Left ventricle myocardium superior (tissue), 1 donor: Measurements from ENCODE around the gene RHOC. TPM values are rescaled to one million over a fixed set of nuclear protein-coding genes. Genes with fewer than 3 reads are reported as not detected.
"Not testable (repeated sequence)": the region's sequence is repeated elsewhere in the genome, so short reads cannot be mapped to it uniquely, and the experiment has no call there.

ENCODE experiments used
- ATAC-seq: fragments of 200-7000 bp; cut with Tn5 transposase; one replicate; pipeline ENCODE4 v1.9.1; 2020; ENCODE audit warnings: mild to moderate bottlenecking, moderate library complexity
- DNase-seq: peaks from one replicate; pipeline ENCODE4 v3.0.0-alpha.2; 2020
- intact Hi-C: fragments of 100-400 bp; cut with micrococcal nuclease; formaldehyde crosslinking; loops from one replicate; pipeline ENCODE4 v1.11.0; 2022
- long read RNA-seq: library from polyadenylated mRNA; unstranded; transcript quantifications from one replicate; pipeline ENCODE4 v2.0.0, GENCODE V29; 2021
- total RNA-seq: library from RNA; stranded (reverse); fragmentation: NEBNext Ultra II Directional; extraction: Animal tissue kit (Norgen Biotek cat#: 25700); gene quantifications from one replicate; pipeline ENCODE4 v1.2.1, GENCODE V29; 2021
- donor health status: DM: no; HTN: yes; CAD: no; lungs with severe emphysema.

Gene RHOC
- total RNA-seq, result 96.0 TPM
- long read RNA-seq, transcript RHOC-202 (6 exons, 1,418 nt), result major isoform, 29 of 72 reads
- long read RNA-seq, transcript RHOC-208 (5 exons, 1,355 nt), result minor isoform, 20 of 72 reads
- long read RNA-seq, partial matches to known transcripts, result 11 of 72 reads
- long read RNA-seq, other reads (novel, unspliced or antisense), result 12 of 72 reads

DNA sequence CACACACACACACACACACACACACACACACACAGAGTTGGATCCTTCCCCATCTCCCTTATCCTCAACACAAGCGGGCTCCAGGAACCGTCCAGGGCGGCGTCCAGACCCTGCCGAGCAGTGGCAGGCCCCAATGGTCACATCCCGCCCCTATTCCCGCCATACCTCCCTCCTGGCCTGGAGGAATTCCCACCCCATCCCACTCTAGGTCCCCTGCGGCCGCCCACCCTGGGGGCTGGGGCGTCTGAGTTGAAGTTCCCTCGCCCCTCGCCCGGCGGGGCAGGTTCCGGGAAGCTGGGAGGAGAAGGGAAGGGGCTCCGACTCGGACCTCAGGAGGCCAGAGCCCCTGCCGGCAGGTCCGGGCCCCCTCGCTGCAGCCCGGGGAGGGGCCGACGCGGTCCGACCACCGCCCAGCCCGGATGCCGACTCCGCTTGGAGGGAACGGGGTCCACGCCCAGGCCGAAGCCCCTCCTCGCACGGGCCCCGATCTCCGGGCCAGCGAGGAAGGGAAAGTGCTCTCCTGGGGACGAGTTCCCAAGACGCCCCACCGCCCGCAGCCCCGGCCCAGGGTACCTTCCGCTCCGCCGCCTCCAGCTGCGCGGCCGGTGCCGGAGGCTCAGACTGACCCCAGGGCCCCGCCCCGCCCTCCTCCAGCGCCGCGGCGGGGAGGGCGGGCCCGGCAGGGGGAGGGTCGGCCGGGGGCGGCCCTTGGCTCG, at the start of gene RHOC:
Gene RHOC (minus strand): TSS at position 623 of the 716 bp plus-strand sequence. CDS start 3,328 bp downstream, outside the sequence.
- ATAC-seq (peak; percentile 87), DNase-seq (peak; percentile 89)
- intact Hi-C loops, result loop anchor here (10.0 kb wide), 1 partner anchor 312 kb away; the partner anchor contains the start of gene CTTNBP2NL

- DNase-seq (no peak), ATAC-seq (no peak)
- intact Hi-C loops, result no loop called here
Measured at GRCh38 chr1:112754116-112754628, 47.2 kb upstream of the RHOC start.

DNA sequence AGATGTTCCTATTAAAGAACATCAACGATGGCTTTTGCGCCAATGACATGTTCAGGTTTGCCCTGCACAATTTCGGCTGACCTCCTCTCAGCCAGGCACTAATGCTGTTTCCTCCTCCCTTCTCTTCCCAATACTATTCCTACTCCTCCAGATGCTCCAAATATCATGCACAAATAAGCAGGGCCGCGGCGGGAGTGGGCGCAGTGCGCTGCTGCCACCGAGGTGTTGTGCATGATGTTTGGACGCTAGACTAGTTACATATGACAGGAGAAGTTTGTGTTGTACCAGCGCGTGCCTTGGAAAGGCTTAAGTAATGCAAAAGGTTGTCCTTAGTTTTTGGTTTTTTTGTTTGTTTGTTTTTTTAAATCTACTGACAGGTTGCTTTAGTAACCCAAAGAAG, 41.5 kb upstream of the RHOC start:
- ATAC-seq, result no peak
- intact Hi-C loops, result no loop called here
- DNase-seq, result no peak

- intact Hi-C loops, result no loop called here
- DNase-seq (peak; percentile 46), ATAC-seq (peak; percentile 77)
Measured at GRCh38 chr1:112744009-112744578, 37.2 kb upstream of the RHOC start.

- DNase-seq, result no peak
- ATAC-seq, result peak; percentile 37
- intact Hi-C loops, result no loop called here
Measured at GRCh38 chr1:112743174-112744008, 36.5 kb upstream of the RHOC start.

DNA sequence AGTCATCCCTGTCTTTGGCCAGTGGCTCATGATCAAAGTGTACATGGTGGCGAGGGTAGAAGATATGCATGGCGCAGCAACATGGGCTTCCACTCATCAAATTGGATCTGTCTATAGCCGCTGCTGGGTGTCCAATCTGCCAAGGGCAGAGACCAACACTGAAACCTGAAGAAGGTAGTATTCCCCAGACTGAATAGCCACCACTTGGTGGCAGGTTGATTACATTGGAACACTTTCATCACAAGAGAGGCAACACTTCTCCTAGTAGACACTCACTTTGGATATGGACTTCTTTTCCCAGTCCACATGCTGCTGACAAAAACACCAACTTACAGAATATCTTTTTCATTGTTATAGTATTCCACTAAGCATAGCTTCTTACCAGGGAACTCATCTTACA, 30.6 kb upstream of the RHOC start:
- intact Hi-C loops, result no loop called here
- ATAC-seq (no peak), DNase-seq (no peak)

DNA sequence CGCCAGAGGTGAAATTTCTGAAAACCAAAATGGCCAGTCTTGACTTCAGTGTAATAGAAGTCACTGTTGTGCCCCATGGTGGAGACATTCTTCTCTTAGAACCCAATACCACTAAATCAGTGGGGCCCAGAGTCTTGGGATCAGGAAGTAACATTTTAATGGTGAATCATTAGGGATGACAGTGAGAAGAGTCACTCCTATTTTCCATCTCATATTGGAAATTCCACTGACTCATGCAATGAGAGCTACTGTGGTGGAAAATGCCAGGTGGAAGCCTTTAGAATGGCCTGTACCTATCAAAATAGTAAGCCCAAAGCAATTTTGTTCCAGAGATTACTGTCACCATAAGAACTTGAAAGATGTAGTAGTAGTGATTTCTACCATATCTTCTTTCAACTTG, 28.8 kb upstream of the RHOC start:
- ATAC-seq (no peak), DNase-seq (no peak)
- intact Hi-C loops, result no loop called here

DNA sequence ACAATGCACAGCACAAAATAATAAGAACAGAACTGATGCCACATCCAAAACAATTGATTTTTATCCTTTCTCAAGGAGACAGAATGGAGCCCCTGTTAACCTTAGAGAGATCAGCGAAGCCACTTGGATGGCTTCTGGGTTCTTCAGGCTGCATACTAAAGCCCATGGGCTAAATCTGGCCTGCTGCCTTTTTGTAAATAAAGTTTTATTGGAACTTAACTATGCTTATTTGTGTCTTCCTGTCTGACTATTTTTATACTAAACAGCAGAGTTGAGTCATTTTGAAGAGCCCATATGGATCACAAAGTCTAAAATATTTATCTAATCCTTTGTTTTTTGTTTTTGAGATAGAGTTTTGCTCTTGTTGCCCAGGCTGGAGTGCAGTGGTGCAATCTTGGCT, 24.5 kb upstream of the RHOC start:
- DNase-seq (no peak), ATAC-seq (no peak)
- intact Hi-C loops, result no loop called here

DNA sequence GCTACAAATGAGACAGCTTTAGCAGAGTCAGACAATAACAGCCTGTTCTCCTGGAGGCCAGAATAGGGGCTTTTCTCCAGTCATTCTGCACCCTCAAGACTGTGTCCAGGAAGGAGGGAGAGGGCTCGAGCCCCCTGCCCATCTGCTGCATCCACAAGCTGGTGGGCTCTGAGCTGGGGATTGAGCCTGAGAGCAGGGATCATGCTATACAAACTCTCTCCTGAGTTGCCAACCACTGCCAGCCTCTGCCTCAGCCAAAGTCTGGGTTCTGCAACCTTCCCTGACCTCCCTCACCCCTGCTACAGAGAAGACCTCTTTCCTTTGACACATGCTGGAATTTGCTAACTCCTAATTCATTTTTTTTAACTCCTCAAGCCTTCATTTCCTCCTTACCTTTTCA, 23.0 kb upstream of the RHOC start:
- no peak for ATAC-seq
- intact Hi-C loops, result no loop called here
- DNase-seq, result no peak

DNA sequence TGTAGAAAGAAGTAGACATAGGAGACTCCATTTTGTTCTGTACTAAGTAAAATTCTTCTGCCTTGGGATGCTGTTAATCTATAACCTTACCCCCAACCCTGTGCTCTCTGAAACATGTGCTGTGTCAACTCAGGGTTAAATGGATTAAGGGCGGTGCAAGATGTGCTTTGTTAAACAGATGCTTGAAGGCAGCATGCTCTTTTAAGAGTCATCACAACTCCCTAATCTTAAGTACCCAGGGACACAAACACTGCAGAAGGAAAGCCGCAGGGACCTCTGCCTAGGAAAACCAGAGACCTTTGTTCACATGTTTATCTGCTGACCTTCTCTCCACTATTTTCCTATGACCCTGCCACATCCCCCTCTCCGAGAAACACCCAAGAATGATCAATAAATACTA, 22.1 kb upstream of the RHOC start:
- intact Hi-C loops, ATAC-seq, DNase-seq: not testable (repeated sequence)

DNA sequence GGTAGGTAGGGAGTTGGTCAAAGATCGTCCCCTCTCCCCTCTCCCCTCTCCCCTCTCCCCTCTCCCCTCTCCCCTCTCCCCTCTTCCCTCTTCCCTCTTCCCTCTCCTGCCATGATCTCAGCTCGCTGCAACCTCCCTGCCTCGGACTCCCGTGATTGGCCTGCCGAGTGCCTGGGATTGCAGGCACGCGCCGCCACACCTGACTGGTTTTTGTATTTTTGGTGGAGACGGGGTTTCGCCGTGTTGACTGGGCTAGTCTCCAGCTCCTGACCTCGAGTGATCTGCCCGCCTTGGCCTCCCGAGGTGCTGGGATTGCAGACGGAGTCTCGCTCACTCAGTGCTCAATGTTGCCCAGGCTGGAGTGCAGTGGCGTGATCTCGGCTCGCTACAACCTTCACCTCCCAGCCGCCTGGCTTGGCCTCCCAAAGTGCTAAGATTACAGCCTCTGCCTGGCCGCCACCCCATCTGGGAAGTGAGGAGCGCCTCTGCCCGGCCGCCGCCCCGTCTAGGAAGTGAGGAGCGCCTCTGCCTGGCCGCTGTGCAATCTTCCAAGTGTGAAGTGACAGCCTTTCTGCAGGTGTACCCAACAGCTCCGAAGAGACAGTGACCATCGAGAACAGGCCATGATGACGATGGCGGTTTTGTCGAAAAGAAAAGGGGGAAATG, 21.5 kb upstream of the RHOC start:
- ATAC-seq, intact Hi-C loops: not testable (repeated sequence)

DNA sequence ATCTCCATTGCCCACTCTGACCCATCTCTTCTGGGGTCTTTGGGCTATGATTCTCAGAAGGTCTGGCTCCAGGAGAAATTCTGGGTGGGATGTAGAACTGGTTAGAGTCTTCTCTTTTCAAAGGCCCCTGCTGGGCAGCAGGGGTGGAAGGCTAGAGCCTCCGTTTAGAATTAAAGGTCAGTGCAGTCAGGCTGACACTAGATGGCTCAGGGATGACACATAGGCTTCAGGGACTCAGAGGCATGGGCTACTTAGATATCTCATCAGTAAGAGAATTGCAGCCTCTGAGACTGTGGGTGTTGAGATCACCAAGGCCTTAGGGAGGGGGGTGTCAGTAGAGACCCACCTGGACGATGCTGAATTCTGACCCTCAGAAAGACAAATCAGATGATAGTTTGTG, 20.8 kb upstream of the RHOC start:
- intact Hi-C loops, result no loop called here
- DNase-seq (no peak), ATAC-seq (no peak)

More for the DNA sequence above, 21.5 kb upstream of the RHOC start:
- not testable (repeated sequence) for DNase-seq

- intact Hi-C loops, DNase-seq, ATAC-seq: not testable (repeated sequence)
Measured at GRCh38 chr1:112724240-112724639, 17.3 kb upstream of the RHOC start.

DNA sequence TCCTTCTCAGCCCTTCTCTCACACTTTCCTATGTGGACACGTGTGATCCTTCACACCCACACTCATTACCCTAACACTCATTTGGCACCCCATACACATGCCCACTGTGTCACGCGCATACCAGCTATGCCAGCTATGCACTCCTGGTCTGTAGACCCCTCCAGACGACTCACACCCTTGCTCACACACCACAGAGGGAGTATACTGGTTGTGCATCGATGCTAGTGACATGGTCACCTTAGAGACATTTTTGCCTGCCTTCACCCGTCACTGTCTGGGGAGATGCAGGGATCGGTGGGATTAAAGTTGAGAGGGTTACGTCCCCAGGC, 16.5 kb upstream of the RHOC start:
- intact Hi-C loops, result no loop called here
- ATAC-seq, result no peak
- no peak for DNase-seq

DNA sequence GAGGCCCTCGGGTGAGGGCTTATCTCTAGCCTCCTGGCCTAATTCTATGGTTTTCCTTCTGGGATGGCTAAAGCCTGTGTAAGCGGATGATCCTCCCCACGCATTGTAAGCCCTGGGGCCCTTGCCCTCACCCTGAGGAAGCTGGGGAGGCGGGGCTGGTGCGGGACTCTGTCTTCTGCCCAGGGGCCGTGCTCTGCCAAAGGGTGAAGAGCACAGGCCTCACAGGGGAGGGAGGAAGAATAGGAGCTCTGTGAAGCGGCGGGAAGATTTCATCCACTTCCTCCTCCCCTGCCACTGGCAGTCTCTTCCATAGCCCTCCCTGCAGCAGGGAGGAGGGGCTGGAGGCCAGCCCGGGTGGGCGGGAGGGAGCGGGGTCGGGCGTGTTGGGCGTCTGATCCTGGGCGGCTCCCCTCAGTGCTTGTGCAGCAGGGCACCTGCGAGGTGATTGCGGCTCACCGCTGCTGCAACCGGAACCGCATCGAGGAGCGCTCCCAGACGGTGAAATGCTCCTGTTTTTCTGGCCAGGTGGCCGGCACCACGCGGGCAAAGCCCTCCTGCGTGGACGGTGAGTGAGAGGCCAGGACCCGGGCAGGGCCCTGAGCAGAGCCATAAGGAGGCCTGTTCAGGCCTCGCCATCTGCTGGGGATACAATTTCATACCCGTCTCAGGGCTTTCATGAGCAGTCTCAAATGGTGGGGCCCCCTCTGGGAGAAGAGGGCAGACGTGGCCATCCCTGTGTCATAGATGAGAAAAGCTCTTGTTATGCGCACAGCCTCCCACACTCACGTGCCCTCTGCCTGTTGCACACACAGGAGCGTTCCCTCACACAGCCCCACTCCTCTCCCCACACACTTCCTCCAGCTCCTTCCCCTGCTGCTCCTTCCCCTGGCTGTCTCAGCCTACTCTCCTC, 15.9 kb upstream of the RHOC start:
- ATAC-seq (peak; percentile 51), DNase-seq (peak; percentile 39)
- intact Hi-C loops, result no loop called here

- intact Hi-C loops, result no loop called here
- DNase-seq, result no peak
- no peak for ATAC-seq
Measured at GRCh38 chr1:112721966-112722524, 15.1 kb upstream of the RHOC start.

- ATAC-seq, result not testable (repeated sequence)
Measured at GRCh38 chr1:112721294-112721693, 14.4 kb upstream of the RHOC start.

GRCh38 chr1:112720800-112721199, 13.9 kb upstream of the RHOC start:
- intact Hi-C loops, result no loop called here
- DNase-seq (no peak), ATAC-seq (no peak)

More at GRCh38 chr1:112721294-112721693, 14.4 kb upstream of the RHOC start:
- DNase-seq, intact Hi-C loops: not testable (repeated sequence)
